WTC11 (cell line): ENCODE results near the gene CBLIF. TPM values are rescaled to one million over a fixed set of nuclear protein-coding genes. Genes with fewer than 3 reads are reported as not detected.

Experiments used
- ATAC-seq: fragments of 200-7000 bp; cut with Tn5 transposase; 2 replicates; pipeline ENCODE4 v1.10.0; 2021; ENCODE audit warnings: mild to moderate bottlenecking, moderate library complexity
- CTCF ChIA-PET: fragments of 300-600 bp; sonication (Branson Sonifier 250); formaldehyde crosslinking; loops from one replicate; lab custom pipeline; 2021; ENCODE audit warnings: antibody characterized with exemption; lab: Charles Lee
- POLR2A ChIA-PET: fragments of 350-600 bp; sonication (Branson Sonifier 250); formaldehyde crosslinking; loops from one replicate; lab custom pipeline; 2021; ENCODE audit warnings: antibody characterized with exemption; lab: Charles Lee
- DNase-seq: peaks from one replicate; pipeline ENCODE4 v3.0.0; 2021; ENCODE audit warnings: low spot score
- H3K27ac Mint-ChIP-seq: 2 replicates; pipeline ENCODE4 v1.8.0; 2021; ENCODE audit warnings: mixed read lengths
- H3K27me3 Mint-ChIP-seq: 2 replicates; pipeline ENCODE4 v1.8.0; 2021; ENCODE audit warnings: low read depth, mild to moderate bottlenecking, moderate library complexity, mixed read lengths
- H3K36me3 Mint-ChIP-seq: 2 replicates; pipeline ENCODE4 v1.8.0; 2021; ENCODE audit warnings: mixed read lengths
- H3K4me1 Mint-ChIP-seq: 2 replicates; pipeline ENCODE4 v1.8.0; 2022; ENCODE audit warnings: mixed read lengths
- H3K4me3 Mint-ChIP-seq: 2 replicates; pipeline ENCODE4 v1.8.0; 2021; ENCODE audit warnings: mild to moderate bottlenecking, moderate library complexity, mixed read lengths
- H3K9me3 Mint-ChIP-seq: 2 replicates; pipeline ENCODE4 v1.8.0; 2021; ENCODE audit warnings: mixed read lengths
- CTCF ChIP-seq: fragments of 200-600 bp; IDR thresholded peaks from 2 replicates; pipeline ENCODE4 v1.8.0; 2022; ENCODE audit warnings: antibody characterized with exemption
- E2F4 ChIP-seq: sonication (generic); formaldehyde crosslinking; IDR thresholded peaks from 2 replicates; pipeline ENCODE4 v1.8.1; 2022; ENCODE audit warnings: low read depth, mild to moderate bottlenecking, moderate library complexity, missing genetic modification reagents, borderline replicate concordance
- ELF4 ChIP-seq: sonication (generic); formaldehyde crosslinking; IDR thresholded peaks from 2 replicates; pipeline ENCODE4 v1.8.1; 2022; ENCODE audit warnings: low read depth, mild to moderate bottlenecking, moderate library complexity, missing genetic modification reagents
- EMX1 ChIP-seq: fragments of 250-450 bp; sonication (Bioruptor Pico); IDR thresholded peaks from 2 replicates; pipeline ENCODE4 v1.8.0; 2021; ENCODE audit warnings: mild to moderate bottlenecking
- ERG ChIP-seq: fragments of 250-450 bp; sonication (Bioruptor Pico); IDR thresholded peaks from 2 replicates; pipeline ENCODE4 v1.8.0; 2021; ENCODE audit warnings: mild to moderate bottlenecking
- ESRRA ChIP-seq: sonication (generic); formaldehyde crosslinking; IDR thresholded peaks from 2 replicates; pipeline ENCODE4 v1.8.1; 2022; ENCODE audit warnings: mild to moderate bottlenecking, missing genetic modification reagents, borderline replicate concordance
- FOXK1 ChIP-seq: sonication (generic); formaldehyde crosslinking; IDR thresholded peaks from 2 replicates; pipeline ENCODE4 v1.8.0; 2022; ENCODE audit warnings: mild to moderate bottlenecking, moderate library complexity, missing genetic modification reagents
- IRF2 ChIP-seq: sonication (generic); formaldehyde crosslinking; IDR thresholded peaks from 2 replicates; pipeline ENCODE4 v1.8.0; 2022; ENCODE audit warnings: low read depth, missing genetic modification reagents, borderline replicate concordance
- KAT7 ChIP-seq: sonication (generic); formaldehyde crosslinking; IDR thresholded peaks from 2 replicates; pipeline ENCODE4 v1.8.1; 2023; ENCODE audit warnings: missing genetic modification reagents, mild to moderate bottlenecking, borderline replicate concordance
- MXD4 ChIP-seq: fragments of 250-450 bp; sonication (Bioruptor Pico); IDR thresholded peaks from 2 replicates; pipeline ENCODE4 v1.8.0; 2021; ENCODE audit warnings: mild to moderate bottlenecking, moderate library complexity, borderline replicate concordance
- NFYB ChIP-seq: sonication (generic); formaldehyde crosslinking; conservative IDR thresholded peaks from 2 replicates; pipeline ENCODE4 v1.8.0; 2022; ENCODE audit warnings: low read depth, missing genetic modification reagents
- OVOL2 ChIP-seq: fragments of 250-450 bp; sonication (Bioruptor Pico); IDR thresholded peaks from 2 replicates; pipeline ENCODE4 v1.9.0; 2021; ENCODE audit warnings: mild to moderate bottlenecking, borderline replicate concordance
- PREB ChIP-seq: sonication (generic); formaldehyde crosslinking; IDR thresholded peaks from 2 replicates; pipeline ENCODE4 v1.8.1; 2022; ENCODE audit warnings: mild to moderate bottlenecking, missing genetic modification reagents, moderate library complexity, borderline replicate concordance
- RELA ChIP-seq: sonication (generic); formaldehyde crosslinking; IDR thresholded peaks from 2 replicates; pipeline ENCODE4 v1.8.1; 2022; ENCODE audit warnings: missing genetic modification reagents, mild to moderate bottlenecking, borderline replicate concordance
- RORB ChIP-seq: fragments of 250-450 bp; sonication (Bioruptor Pico); IDR thresholded peaks from 2 replicates; pipeline ENCODE4 v1.9.0; 2021; ENCODE audit warnings: mild to moderate bottlenecking
- TEAD1 ChIP-seq: sonication (generic); formaldehyde crosslinking; IDR thresholded peaks from 2 replicates; pipeline ENCODE4 v1.8.0; 2022; ENCODE audit warnings: mild to moderate bottlenecking, missing genetic modification reagents
- ZMAT4 ChIP-seq: fragments of 250-450 bp; sonication (Bioruptor Pico); IDR thresholded peaks from 2 replicates; pipeline ENCODE4 v1.9.0; 2021; ENCODE audit warnings: mild to moderate bottlenecking
- ZNF281 ChIP-seq: sonication (generic); formaldehyde crosslinking; IDR thresholded peaks from 2 replicates; pipeline ENCODE4 v1.8.0; 2023; ENCODE audit warnings: mild to moderate bottlenecking, missing genetic modification reagents
- ZNF317 ChIP-seq: sonication (generic); formaldehyde crosslinking; IDR thresholded peaks from 2 replicates; pipeline ENCODE4 v1.8.1; 2023; ENCODE audit warnings: low read depth, mild to moderate bottlenecking, moderate library complexity, missing genetic modification reagents, borderline replicate concordance
- ZNF396 ChIP-seq: fragments of 250-450 bp; sonication (Bioruptor Pico); IDR thresholded peaks from 2 replicates; pipeline ENCODE4 v1.8.0; 2021; ENCODE audit warnings: mild to moderate bottlenecking, moderate library complexity, borderline replicate concordance
- ZNF416 ChIP-seq: fragments of 250-450 bp; sonication (Bioruptor Pico); IDR thresholded peaks from 2 replicates; pipeline ENCODE4 v1.9.0; 2021; ENCODE audit warnings: mild to moderate bottlenecking, inconsistent platforms
- total RNA-seq: library from RNA; stranded (reverse); gene quantifications from 3 replicates; pipeline ENCODE4 v1.2.3, GENCODE V29; 2021

CBLIF gene
- total RNA-seq, 1 experiment from 2014 or later: not detected

GRCh38 chr11:59883597-59883996 is 38.3 kb upstream of the CBLIF start:
- peaks cover 2% of the 10 kb centered on the region; the same call in 1 of the 2 replicates for H3K27me3 Mint-ChIP-seq
- H3K27ac Mint-ChIP-seq: no peak overlapping the region
- H3K4me3 Mint-ChIP-seq: no peak overlapping the region
- no peak for TF ChIP-seq EMX1 (CRISPR knock-in tag)
- no peak for TF ChIP-seq ESRRA
- TF ChIP-seq KAT7 (CRISPR knock-in tag): no peak
- no peak for TF ChIP-seq FOXK1 (CRISPR knock-in tag)
- TF ChIP-seq ERG: no peak
- TF ChIP-seq ZMAT4 (CRISPR knock-in tag): no peak
- no peak for TF ChIP-seq PREB (CRISPR knock-in tag)
- TF ChIP-seq RORB: no peak
- ATAC-seq: no peak
- H3K9me3 Mint-ChIP-seq: peaks cover 33% of the 10 kb centered on the region
- H3K36me3 Mint-ChIP-seq: peaks cover 22% of the 10 kb centered on the region
- POLR2A ChIA-PET: no interaction called here
- DNase-seq: no peak
- H3K4me1 Mint-ChIP-seq: peaks cover 3% of the 10 kb centered on the region; the same call in 1 of the 2 replicates
- CTCF ChIA-PET: interaction anchor here (0.7 kb wide), 1 partner anchor 15 kb away, joined by 3 read pairs; no protein-coding TSS in a partner anchor

GRCh38 chr11:59879567-59879966 is 34.3 kb upstream of the CBLIF start:
- H3K9me3 Mint-ChIP-seq: no peaks in the 10 kb centered on the region
- H3K36me3 Mint-ChIP-seq: no peaks in the 10 kb centered on the region
- ATAC-seq: no peak
- H3K4me1 Mint-ChIP-seq: peaks cover 23% of the 10 kb centered on the region
- TF ChIP-seq ZNF317 (CRISPR knock-in tag): no peak
- TF ChIP-seq ZNF396 (CRISPR knock-in tag): no peak
- no peak for TF ChIP-seq ZNF281 (CRISPR knock-in tag)
- TF ChIP-seq RELA (CRISPR knock-in tag): no peak
- TF ChIP-seq NFYB (CRISPR knock-in tag): no peak
- no peak for TF ChIP-seq IRF2
- no peak for TF ChIP-seq ZNF416 (CRISPR knock-in tag)
- no peak for TF ChIP-seq ELF4
- no peak for TF ChIP-seq CTCF
- no peak for TF ChIP-seq EMX1 (CRISPR knock-in tag)
- no peak for TF ChIP-seq E2F4 (CRISPR knock-in tag)
- TF ChIP-seq TEAD1 (CRISPR knock-in tag): no peak
- TF ChIP-seq OVOL2 (CRISPR knock-in tag): no peak
- TF ChIP-seq MXD4 (CRISPR knock-in tag): no peak
- no peak for TF ChIP-seq ZMAT4 (CRISPR knock-in tag)
- CTCF ChIA-PET: interaction anchor here (1.0 kb wide), 1 partner anchor 13 kb away, joined by 5 read pairs; no protein-coding TSS in a partner anchor
- H3K4me3 Mint-ChIP-seq: no peak overlapping the region
- no peak for DNase-seq
- POLR2A ChIA-PET: no interaction called here
- no peak overlapping the region for H3K27ac Mint-ChIP-seq
- no peaks in the 10 kb centered on the region for H3K27me3 Mint-ChIP-seq
